ENCODE measurements around the gene SPIB. TPM values are rescaled to one million over a fixed set of nuclear protein-coding genes. Genes with fewer than 3 reads are reported as not detected.

SPIB gene
- total RNA-seq: 0.11 TPM in 1 of 3 replicates, not detected in the others

DNA sequence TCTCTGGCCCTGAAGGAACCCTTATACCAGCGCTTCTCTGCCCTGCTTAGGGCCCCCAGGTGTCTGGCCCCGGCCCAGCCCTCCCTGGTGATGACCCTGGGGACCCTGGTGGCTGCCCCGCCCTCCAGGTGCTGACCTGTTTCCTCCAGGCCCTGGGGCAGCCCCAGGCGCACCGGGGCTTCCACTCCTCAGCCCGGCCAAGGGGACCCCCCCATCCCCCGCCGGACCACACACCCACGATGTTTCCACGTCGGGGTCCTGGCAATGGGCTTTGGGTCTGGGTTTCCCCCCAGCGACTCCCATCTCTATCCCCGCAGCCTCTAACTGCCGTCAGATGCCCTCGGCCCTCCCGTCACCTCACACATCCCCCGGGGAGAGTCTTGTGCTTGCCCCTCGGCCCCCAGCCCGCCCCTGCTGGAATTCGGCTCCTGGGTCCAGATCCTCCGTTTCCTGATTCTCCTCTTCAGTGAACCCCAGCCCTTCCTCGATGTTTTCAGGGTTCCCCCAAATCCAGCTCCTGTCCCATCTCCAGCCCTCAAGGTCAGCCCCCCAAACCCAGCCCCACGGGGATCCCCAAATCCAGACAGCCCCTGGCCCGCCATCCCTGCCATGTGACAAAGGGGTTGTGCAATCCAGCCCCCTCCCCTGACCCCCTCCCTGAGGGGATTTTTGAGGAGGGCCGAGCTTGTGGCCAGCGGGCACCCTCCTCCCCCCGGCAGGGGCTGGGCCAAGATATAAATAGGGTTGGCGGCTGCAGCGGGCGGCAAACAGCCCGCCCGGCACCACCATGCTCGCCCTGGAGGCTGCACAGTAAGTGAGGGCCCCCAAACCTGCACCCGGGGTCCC lies at the start of gene SPIB:
TSS of gene SPIB (plus strand) at position 763 of the 846 bp plus-strand sequence. CDS start at position 788, 25 bp downstream.
- H3K36me3 Mint-ChIP-seq: peaks cover 2% of the 10 kb centered on the region
- peak within 1 kb of the TSS; percentile 32 for H3K4me3 Mint-ChIP-seq
- H3K27me3 Mint-ChIP-seq (ENCODE audit: low read depth): peaks cover 43% of the 10 kb centered on the region
- DNase-seq (ENCODE audit: low spot score in 2 of 2, unreplicated experiment in 2 of 2): no peak
- TF ChIP-seq, protein P1, sequence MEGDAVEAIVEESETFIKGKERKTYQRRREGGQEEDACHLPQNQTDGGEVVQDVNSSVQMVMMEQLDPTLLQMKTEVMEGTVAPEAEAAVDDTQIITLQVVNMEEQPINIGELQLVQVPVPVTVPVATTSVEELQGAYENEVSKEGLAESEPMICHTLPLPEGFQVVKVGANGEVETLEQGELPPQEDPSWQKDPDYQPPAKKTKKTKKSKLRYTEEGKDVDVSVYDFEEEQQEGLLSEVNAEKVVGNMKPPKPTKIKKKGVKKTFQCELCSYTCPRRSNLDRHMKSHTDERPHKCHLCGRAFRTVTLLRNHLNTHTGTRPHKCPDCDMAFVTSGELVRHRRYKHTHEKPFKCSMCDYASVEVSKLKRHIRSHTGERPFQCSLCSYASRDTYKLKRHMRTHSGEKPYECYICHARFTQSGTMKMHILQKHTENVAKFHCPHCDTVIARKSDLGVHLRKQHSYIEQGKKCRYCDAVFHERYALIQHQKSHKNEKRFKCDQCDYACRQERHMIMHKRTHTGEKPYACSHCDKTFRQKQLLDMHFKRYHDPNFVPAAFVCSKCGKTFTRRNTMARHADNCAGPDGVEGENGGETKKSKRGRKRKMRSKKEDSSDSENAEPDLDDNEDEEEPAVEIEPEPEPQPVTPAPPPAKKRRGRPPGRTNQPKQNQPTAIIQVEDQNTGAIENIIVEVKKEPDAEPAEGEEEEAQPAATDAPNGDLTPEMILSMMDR (IDR thresholded peaks at IDR 0.05; ENCODE audit: unreplicated experiment): no peak
- no peaks in the 10 kb centered on the region for H3K9me3 Mint-ChIP-seq
- H3K4me1 Mint-ChIP-seq: peaks cover 6% of the 10 kb centered on the region
- no peak within 1 kb of the TSS for H3K27ac Mint-ChIP-seq

DNA sequence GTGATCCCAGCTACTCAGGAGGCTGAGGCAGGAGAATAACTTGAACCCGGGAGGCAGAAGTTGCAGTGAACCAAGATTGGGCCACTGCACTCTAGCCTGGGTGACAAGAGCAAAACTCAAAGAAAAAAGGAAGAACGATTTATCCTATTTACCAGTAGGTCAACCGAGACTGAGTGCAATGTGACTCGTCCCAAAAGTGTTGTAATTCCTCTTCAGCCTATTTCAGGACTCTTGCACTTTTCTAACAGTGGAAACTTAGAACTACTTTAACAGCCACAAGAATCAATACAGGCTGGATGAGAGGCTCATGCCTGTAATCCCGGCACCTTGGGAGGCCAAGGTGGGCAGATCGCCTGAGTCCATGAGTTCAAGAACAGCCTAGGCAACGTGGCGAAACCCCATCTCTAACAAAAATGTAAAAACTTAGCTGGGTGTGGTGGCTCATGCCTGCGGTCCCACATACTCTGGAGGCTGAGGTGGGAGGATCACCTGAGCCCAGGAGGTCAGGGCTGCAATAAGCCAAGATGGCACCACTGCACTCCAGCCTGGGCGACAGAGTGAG lies 46.7 kb upstream of the SPIB start:
- no peaks in the 10 kb centered on the region for H3K27me3 Mint-ChIP-seq (ENCODE audit: low read depth)
- H3K27ac Mint-ChIP-seq: no peak overlapping the region
- no peak for DNase-seq (ENCODE audit: low spot score in 2 of 2, unreplicated experiment in 2 of 2)
- peaks cover 2% of the 10 kb centered on the region for H3K36me3 Mint-ChIP-seq
- peaks cover 16% of the 10 kb centered on the region for H3K4me1 Mint-ChIP-seq
- TF ChIP-seq, protein P1 (IDR thresholded peaks at IDR 0.05; ENCODE audit: unreplicated experiment): no peak
- no peak overlapping the region for H3K4me3 Mint-ChIP-seq
- no peaks in the 10 kb centered on the region for H3K9me3 Mint-ChIP-seq

DNA sequence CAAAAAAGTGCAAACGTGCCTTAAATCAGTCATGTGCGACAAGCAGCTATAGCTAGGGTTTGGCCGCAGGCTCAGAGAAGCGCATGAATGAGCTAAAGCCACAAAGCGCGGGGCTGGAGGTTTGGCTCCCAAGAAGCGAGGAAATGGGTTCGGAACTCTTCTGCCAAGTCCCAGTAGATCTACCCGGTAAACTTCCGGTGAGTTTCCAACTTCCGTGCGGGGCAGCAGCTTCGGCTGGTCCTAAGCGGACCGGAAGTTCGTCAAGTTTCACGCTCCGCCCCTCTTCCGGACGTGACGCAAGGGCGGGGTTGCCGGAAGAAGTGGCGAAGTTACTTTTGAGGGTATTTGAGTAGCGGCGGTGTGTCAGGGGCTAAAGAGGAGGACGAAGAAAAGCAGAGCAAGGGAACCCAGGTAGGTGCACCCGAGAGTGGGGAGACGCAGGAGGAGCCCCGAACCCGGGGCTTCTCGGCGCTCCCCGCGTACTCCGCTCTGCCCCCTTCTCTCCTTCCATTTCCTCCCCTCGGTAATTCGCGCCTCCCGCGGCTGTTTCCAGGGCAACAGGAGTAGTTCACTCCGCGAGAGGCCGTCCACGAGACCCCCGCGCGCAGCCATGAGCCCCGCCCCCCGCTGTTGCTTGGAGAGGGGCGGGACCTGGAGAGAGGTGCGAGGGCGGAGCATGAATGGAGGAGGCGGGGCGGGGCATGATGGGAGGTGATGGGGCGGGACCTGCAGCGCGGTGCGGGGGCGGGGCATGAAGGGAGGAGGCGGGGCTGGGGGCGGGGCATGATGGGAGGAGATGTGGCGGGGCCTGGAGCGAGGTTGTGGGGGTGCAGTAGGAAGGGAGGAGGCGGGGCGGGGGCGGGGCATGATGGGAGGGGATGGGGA lies 42.3 kb upstream of the SPIB start, which contains the start of gene NR1H2:
TSS of gene NR1H2 (plus strand) at position 292 of the 885 bp plus-strand sequence. CDS start 1,149 bp downstream, outside the sequence.
- H3K4me1 Mint-ChIP-seq: peaks cover 4% of the 10 kb centered on the region
- H3K9me3 Mint-ChIP-seq: no peaks in the 10 kb centered on the region
- peak within 1 kb of the TSS; percentile 99 for H3K27ac Mint-ChIP-seq
- peak; percentile 84 to 92 for DNase-seq (ENCODE audit: low spot score in 2 of 2, unreplicated experiment in 2 of 2)
- H3K36me3 Mint-ChIP-seq: peaks cover 13% of the 10 kb centered on the region
- H3K27me3 Mint-ChIP-seq (ENCODE audit: low read depth): no peaks in the 10 kb centered on the region
- TF ChIP-seq, protein P1 (IDR thresholded peaks at IDR 0.05; ENCODE audit: unreplicated experiment): no peak
- peak within 1 kb of the TSS; percentile 95 for H3K4me3 Mint-ChIP-seq

DNA sequence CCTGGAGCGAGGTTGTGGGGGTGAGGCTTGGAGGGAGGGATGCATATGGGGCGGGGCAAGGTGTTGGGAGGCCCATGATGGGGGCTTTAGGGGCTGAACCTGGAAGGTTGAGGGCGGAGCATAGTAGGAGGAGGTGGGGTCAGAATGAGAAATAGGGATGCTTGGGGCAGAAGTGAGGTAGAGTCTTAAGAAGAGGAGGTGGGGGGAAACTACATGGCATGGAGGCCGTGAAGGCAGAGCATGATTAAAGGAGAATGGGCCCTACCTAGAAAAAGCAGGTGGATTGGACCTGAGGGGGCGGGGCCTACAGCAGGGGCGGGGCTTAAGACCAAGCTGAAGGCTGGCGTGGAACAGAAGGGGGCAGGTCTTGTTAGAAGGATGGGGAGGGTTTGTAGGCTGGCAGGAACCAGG lies 41.7 kb upstream of the SPIB start:
- TF ChIP-seq, protein P1 (IDR thresholded peaks at IDR 0.05; ENCODE audit: unreplicated experiment): no peak
- no peaks in the 10 kb centered on the region for H3K9me3 Mint-ChIP-seq

DNA sequence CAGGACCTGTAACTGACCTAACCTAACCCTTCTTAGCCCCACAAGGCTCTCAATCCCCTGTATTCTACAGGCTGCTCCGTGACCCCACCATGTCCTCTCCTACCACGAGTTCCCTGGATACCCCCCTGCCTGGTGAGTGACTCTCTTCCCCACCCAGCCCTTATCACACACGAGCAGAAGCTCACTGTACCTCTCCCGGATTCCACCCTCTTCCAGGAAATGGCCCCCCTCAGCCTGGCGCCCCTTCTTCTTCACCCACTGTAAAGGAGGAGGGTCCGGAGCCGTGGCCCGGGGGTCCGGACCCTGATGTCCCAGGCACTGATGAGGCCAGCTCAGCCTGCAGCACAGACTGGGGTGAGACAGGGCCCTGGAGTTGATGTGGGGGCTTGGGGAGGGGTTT lies 41.2 kb upstream of the SPIB start:
- no peak overlapping the region for H3K27ac Mint-ChIP-seq
- DNase-seq (ENCODE audit: low spot score in 2 of 2, unreplicated experiment in 2 of 2): no peak
- H3K4me1 Mint-ChIP-seq: peaks cover 4% of the 10 kb centered on the region
- peaks cover 13% of the 10 kb centered on the region for H3K36me3 Mint-ChIP-seq
- no peaks in the 10 kb centered on the region for H3K27me3 Mint-ChIP-seq (ENCODE audit: low read depth)
- no peaks in the 10 kb centered on the region for H3K9me3 Mint-ChIP-seq
- TF ChIP-seq, protein P1 (IDR thresholded peaks at IDR 0.05; ENCODE audit: unreplicated experiment): no peak
- peak overlapping the region; percentile 95 for H3K4me3 Mint-ChIP-seq

More for the DNA sequence above, 41.7 kb upstream of the SPIB start:
- Mint-ChIP-seq H3K36me3 (peaks cover 13% of the 10 kb centered on the region), H3K27me3 (ENCODE audit: low read depth) (no peaks in the 10 kb centered on the region), H3K27ac (peak overlapping the region; percentile 69), H3K4me1 (peaks cover 4% of the 10 kb centered on the region), H3K4me3 (peak overlapping the region; percentile 95)
- DNase-seq (ENCODE audit: low spot score in 2 of 2, unreplicated experiment in 2 of 2): peak in 1 of 2 experiments; percentile 44

Measured in mesothelial cell of epicardium (in vitro differentiated cells).